GM12801 (cell line): Measurements from ENCODE around the gene PSORS1C2.

Source experiments
- TF ChIP-seq, protein P1 (sequence below): IDR thresholded peaks from one replicate; pipeline ENCODE4 v1.5.1; 2011; ENCODE audit warnings: control low read depth; ENCODE audit not compliant: insufficient read length; ENCODE audit errors: extremely low read depth

The PSORS1C2 gene

GRCh38 chr6:31116661-31117385 lies 22.0 kb downstream of the PSORS1C2 start:
- TF ChIP-seq, protein P1, sequence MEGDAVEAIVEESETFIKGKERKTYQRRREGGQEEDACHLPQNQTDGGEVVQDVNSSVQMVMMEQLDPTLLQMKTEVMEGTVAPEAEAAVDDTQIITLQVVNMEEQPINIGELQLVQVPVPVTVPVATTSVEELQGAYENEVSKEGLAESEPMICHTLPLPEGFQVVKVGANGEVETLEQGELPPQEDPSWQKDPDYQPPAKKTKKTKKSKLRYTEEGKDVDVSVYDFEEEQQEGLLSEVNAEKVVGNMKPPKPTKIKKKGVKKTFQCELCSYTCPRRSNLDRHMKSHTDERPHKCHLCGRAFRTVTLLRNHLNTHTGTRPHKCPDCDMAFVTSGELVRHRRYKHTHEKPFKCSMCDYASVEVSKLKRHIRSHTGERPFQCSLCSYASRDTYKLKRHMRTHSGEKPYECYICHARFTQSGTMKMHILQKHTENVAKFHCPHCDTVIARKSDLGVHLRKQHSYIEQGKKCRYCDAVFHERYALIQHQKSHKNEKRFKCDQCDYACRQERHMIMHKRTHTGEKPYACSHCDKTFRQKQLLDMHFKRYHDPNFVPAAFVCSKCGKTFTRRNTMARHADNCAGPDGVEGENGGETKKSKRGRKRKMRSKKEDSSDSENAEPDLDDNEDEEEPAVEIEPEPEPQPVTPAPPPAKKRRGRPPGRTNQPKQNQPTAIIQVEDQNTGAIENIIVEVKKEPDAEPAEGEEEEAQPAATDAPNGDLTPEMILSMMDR, result no peak

- TF ChIP-seq, protein P1, result no peak
These were observed 22.8 kb downstream of the PSORS1C2 start for GRCh38 chr6:31115941-31116560.

- TF ChIP-seq, protein P1, result no peak
These were observed 23.7 kb downstream of the PSORS1C2 start for GRCh38 chr6:31114970-31115849.

- TF ChIP-seq, protein P1, result no peak
These were observed 24.4 kb downstream of the PSORS1C2 start, which contains the start of gene PSORS1C1 for GRCh38 chr6:31114541-31114878. Gene PSORS1C1, plus strand, starts transcription at chr6:31114800. Its CDS starts 14,833 bp downstream, at chr6:31129633.

DNA sequence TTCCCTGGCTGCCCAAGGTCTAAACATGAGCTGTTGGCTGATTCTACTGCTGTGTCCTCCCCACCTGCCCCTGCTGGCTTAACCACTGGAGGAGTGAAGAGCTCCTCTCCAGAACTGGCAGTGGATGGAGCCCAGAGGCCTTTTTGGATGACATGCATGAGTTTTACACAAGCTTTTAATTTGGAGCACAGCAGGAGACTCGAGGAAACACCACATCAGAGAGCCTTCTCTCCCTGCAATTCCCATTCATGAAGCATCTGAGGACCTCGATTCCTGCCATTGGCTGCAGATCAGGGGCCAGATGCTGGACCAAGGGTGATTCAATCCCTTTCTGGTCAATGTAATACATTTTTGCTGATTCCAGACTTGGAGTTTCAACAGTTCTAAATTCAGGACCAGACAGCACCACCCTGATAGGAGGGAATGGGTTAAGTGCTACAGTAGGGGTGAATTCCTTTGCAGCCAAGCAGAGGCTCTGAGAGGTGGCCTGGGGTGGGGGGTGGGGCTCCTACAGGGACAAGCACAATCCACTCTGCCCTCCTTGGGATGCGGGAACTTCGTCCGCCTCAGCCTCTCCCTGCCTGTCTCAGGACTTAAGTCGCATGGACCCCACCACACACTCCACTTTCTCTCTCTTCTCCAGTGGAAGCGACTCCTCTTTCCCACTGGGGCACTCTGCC lies 24.9 kb downstream of the PSORS1C2 start:
- TF ChIP-seq, protein P1, result no peak

DNA sequence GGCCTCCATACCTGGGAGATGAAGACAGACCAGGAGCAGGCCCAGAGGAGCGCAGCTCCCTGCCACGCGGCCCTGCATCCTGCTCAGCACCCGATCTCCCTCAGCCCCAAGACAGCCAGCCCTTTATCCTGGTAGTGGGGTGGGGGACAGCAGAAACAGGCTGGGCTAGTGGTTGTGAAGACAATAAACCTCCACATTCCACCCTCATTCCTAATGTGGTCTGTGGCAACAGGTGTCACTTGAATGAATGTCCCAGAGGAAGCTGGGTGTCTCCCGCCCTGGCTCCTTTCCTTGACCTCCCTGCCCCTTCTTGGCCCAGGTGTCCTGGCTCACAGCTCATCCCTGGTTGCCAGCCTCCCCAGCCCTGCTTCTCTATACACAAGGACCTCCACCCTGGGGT lies 26.4 kb downstream of the PSORS1C2 start, which contains the start of gene C6orf15:
Gene C6orf15 (minus strand): TSS at position 98 of the 400 bp plus-strand sequence. CDS start 20 bp downstream, at position 78.
- TF ChIP-seq, protein P1, result no peak
